CD4-positive, alpha-beta T cell treated with Interleukin-1 beta for 1 hour (primary cell): ENCODE measurements around the gene EMP3.
A peak's percentile ranks its signal among the peaks of the same experiment; 100 is the strongest.
"Not testable (repeated sequence)": the region's sequence is repeated elsewhere in the genome, so short reads cannot be mapped to it uniquely, and the experiment has no call there.

Source experiments
- DNase-seq, 2 donors: peaks; one replicate each; pipeline ENCODE4 v3.0.0-alpha.2; 2020 to 2022

Gene EMP3

DNA sequence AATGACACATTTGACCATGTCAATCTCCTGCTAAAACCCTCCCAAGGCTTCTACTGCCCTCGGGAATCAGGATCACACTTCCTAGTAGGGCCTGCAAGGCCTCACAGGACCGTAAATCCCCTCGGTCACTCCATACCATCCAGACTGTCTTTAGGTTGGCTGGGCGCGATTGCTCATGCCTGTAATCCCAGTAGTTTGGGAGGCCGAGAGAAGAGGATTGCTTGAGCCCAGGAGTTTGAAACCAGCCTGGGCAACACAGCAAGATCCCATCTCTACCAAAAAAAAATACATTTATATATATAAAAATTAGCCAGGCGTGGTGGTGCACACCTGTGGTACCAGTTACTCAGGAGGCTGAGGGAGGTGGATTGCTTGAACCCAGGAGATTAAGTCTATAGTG is 23.4 kb downstream of the EMP3 start:
- no peak for DNase-seq

DNA sequence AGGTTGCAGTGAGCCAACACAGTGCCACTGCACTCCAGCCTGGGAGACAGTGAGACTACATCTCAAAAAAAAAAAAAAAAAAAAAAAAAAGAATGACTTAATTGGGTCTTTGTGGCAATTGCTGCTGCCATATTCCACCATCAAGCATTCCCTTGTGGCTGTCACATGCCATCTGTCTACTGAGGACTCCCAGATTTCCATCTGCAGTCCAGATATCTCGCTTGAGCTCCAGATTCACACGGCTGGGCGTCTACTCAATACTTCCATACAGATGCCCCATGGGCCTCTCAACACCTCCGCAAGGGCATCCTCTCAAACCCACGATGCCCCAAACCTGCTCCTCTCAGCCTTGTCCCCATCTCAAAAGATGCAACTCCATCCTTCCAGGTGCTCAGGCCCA is 25.5 kb downstream of the EMP3 start:
- no peak for DNase-seq

DNA sequence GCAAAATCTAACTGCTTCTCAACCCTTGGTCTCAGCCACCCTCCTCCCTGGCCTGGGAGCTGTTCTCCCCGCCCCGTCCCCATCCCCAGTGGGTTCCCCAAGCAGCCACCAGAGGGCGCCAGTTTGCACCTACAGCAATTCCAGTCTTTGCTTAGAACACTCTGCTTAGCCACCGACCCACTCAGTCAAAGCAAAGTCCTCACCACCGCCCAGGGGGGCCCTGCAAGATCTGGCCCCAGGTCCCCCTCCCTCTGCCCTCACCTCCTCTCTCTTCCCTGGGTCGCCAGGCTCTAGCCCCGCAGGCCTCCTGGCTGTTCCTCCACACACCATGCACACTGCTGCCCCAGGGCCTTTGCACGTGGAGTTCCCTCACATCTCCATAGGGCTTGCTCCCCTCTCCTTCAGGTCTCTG is 26.0 kb downstream of the EMP3 start:
- DNase-seq = peak; percentile 69 to 80

DNA sequence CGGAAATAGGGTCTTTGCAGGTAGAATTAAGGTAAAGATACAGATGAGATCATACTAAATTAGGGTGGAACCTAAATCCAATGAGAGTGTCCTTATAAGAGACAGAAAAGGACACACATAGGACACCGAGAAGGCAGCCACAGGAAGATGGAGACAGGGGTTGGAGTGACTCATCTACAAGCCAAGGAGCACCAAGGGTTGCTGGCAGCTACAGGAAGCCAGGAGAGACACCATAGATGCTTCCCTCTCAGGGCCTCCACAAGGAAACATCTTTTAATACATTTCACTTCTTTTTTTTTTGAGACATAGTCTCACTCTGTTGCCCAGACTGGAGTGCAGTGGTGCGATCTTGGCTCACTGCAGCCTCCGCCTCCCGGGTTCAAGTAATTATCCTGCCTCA is 28.3 kb downstream of the EMP3 start:
- no peak for DNase-seq

DNA sequence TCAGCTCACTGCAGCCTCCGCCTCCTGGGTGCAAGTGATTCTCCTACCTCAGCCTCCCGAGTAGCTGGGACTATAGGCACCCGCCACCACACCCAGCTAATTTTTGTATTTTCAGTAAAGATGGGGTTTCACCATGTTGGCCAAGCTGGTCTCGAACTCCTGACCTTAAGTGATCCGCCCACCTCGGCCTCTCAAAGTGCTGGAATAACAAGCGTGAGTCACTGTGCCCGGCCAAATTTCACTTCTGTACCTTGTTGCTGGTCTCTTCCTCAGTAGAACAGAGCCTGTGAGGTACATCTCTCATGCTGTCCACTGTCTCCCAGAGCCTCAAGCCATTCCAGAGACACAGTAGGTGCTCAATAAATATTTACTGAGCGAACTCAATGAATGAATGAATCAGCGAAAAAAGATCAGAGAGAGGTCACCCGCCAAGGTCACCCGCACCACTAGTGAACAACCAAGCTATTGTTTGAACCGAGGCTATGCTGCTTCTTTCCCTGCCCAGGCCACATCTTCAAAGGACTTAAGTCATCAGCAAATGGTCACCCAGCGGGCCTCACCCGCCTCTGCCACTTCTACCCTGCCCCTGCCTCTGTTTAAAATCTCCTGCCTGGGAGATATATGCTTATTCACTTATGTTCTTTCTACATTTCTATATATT is 29.1 kb downstream of the EMP3 start:
- DNase-seq = no peak

DNA sequence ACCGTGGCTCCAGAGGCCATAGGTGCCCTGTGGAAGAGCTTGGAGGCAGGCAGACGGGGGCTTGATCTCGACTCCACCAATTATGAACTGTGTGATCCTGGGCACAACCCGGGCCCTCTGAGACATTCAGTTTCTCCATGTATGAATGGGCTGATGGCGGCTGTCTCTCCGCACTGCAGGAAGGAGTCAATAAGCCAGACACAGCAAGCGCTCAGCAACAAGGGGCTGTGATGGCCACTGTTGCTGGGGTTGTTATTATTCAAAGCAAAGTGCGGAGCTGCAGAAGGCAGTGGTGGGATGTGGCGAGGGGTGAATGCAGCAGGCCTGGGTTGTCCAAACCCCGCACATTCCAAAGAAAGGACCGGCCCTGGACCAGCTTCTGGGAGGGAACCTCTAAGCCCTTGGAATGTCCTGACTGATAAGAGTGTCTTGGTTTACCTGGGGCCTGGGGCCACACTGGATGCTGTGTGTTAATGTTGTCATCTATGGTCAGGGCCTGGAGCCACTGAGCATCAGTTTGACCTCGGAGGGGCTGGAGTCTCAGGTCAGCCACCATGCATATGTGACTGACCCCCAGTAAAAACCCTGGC is 30.1 kb downstream of the EMP3 start:
- DNase-seq = no peak

DNA sequence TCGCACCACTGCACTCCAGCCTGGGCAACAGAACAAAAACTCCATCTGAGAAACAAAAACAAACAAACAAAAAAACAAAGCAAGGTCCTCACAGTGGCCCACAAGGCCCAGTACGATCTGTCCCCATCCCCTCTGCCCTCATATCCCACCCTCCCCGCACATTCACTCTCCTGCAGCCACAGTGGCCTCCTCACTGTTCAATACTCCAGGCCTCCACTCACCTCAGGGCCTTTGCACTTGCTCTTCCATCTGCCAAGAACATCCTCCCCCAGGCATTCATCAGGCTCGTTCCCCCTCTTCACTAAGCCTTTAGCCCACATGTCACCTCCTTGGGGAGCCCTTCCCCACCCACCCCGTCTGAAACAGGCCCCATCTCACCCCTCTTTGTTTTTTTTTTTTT is 33.8 kb downstream of the EMP3 start:
- DNase-seq = no peak

DNA sequence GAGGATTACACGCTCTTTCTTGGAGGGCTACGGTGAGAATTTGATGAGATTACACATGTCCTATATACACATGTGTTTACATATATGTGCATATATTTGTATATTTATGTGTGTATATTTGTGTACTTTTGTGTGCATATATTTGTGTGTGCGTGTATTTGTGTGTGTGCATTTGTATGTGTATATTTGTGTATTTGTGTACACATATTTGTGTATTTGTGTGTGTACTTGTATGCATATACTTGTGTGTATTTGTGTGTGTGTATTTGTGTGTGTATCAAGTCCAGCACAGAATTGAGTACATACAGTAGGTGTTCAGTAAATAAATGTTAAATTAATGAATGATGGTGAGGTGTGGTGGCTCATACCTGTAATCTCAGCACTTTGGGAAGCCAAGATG is 36.6 kb downstream of the EMP3 start:
- DNase-seq = no peak

DNA sequence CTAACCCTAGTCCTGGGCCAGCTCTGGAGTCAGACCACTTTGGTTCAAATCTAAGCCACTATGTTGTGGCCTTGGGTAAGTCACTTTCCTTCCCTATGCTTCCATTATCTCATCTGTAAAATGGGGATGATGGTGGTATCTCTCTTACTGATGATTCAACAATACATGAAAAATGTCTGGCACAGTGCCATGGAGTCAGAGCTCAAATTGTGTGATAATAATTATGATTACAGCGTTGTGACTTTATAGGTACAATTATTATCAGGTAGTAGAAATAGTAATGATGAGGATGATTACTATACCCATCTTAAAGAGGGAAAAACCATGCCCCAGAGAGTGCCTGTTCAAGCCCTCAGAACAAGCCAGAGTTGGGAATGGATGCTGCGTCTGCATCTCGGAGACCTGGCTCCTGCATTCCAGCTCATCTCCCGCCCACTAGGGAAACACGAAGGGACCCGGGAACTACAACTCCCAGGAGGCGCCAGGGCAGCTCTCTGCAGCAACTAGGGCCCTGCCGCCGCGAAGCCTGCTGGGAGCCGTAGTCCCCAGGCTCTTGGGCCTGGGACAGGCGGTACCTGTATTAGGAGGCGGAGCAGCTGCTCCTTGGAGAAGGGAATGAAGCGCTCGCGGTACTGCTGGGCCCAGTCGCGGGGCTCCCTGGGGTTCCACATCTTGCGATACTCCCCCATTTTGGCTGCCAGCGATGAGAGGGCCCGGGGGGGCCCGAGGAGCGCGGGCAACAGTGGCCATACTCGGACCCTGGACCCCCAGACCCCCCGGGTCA is 37.6 kb downstream of the EMP3 start:
- peak; percentile 91 for DNase-seq

DNA sequence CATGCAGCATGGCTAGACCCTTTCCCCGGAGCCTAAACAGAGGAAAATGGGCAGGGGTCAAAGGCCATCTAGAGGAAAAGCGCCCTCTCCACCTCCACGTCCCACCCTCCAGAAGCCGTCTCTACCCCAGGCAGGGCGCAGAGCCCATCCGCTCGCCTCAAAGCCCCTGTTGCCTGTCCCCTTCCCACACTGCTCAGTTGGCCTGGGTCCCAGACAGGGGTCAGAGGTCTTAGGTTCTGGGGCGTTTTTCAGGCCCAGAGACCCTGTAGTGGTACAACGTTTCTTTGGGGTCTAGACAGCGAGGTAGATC is 38.1 kb downstream of the EMP3 start:
- DNase-seq = no peak

DNA sequence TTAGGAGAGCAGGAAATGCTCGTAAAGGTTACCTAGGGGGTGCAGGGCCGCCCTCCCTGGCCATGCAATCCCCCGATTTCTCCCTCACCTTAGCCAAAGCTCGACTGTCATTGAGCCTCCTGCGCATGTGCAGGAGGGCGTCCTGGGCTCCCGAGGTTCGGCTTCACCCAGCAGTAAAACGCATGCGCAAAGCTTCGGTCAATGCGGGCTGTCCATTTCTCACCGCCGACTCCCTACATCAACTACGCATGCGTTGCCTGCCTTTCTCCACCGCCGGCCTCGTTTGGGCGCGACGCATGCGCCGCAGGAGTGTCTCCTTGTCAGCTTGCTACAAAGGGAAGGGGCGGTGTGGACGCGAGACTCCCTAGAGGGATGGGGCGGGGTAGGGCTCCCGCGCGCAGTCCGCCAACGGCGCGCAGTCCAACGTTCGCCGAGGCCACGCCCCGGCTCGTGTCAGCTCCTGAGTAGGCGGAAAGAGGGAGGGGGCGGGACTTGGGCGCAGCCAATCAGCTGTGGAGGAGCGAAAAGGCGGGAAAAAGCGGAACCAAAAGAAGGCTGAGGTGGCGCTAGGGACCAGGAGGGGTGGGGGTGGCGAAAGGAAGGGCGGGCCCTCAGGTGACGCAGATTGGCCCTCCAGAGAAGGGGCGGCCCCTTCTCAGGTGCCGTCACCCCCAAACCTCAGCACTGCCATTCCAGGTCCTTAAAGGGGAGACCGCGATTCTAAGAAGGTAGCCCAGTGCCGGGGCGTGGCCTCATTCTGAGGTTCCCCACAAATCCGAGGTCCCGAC is 38.7 kb downstream of the EMP3 start, which contains the start of the genes SYNGR4 and TMEM143:
Gene SYNGR4 (plus strand): TSS at position 558 of the 788 bp plus-strand sequence. CDS start 1,476 bp downstream, outside the sequence.
Gene TMEM143 (minus strand): TSS at position 131 of the 788 bp plus-strand sequence. CDS start 20 bp downstream, at position 111.
- DNase-seq = peak; percentile 99 to 100

DNA sequence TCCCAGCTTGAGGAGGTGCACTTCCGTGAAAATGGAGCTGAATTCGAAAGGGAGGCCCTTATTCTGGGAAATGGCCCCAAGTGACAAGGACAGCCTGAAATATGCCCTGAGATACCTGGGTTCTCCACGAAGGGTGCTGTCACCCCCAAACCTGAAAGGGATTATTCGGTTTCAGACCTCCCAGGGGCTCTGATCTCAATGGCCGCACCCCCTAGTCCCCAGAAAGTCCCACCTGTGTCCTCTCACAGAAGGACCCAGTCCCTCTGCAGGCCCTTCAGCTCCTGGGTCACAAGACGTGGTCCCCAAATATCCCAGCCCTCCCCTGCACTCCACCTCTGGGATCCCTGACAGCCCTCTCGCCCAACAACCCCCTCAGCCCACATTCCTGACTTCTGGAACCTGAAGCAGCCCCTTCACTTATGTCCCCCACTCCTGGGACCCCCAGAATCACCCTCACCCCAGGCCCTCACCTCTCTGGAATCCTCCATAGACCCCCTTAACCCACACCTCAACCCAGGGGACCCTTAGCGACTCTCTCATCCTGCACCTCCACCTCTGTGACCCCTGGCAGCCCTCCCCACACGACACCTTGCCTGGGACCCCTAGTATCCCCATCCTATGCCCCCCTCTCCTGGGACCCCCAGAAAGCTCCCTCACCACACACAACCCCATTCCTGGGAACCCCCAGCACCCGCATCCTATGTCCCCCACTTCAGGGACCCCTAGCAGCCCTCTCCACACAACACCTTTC is 39.4 kb downstream of the EMP3 start:
- no peak for DNase-seq

DNA sequence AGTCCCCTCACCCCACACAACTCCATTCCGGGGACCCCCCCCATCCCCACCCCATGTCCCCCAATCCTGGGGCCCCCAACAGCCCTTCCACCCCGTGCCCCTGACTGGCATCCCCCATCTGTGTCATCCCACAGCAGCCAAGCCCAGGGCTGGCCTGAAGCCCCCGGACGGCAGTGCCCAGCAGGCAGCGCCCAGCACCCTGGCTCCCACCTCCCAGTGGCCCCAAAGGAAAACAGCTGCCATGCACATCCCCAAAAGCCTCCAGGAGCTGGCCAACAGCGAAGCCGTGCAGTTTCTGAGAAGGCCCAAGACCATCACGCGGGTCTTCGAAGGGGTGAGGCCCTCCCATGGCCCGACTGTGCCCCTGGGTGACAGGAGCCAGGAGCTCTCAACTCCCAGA is 40.2 kb downstream of the EMP3 start:
- no peak for DNase-seq

DNA sequence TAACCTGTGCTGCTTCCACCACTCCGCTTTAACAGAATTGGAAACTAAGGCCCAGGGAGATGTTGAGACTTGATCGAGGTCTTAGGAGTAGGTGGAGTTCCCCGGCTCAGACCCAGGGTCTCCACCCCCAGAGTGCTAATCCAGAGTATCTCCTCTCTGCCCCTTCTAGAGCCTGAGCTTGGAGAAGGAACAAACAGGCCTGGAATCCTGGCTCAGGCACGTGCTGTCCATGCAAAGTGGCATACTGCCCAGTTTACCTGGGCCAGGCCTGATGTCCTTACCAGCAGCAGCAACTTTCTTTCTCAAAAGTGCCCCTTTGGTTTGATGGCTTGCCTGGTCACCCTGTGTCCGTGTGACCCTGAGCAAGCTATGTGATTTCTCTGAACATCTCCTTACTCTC is 42.5 kb downstream of the EMP3 start:
- DNase-seq = no peak

DNA sequence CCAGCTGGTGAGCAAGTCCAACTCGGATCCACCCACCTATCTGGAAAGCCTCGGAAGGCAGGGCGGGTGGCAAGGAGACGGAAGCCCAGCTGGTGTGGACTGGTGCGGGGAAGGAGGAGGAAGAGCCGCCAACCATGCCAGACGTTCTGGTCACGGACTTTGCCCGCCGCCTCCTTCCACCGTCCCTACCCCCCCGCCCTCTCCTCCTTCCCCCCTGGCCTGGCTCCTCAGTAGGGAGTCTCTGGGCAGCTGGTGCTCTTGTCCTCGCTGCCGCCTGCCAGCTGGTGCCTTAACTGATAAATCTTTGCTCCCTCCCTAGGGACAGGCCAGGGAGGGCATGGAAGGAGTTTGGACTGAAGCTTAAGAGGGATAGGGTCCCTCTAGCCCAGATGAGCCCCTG is 43.6 kb downstream of the EMP3 start:
- DNase-seq = no peak

DNA sequence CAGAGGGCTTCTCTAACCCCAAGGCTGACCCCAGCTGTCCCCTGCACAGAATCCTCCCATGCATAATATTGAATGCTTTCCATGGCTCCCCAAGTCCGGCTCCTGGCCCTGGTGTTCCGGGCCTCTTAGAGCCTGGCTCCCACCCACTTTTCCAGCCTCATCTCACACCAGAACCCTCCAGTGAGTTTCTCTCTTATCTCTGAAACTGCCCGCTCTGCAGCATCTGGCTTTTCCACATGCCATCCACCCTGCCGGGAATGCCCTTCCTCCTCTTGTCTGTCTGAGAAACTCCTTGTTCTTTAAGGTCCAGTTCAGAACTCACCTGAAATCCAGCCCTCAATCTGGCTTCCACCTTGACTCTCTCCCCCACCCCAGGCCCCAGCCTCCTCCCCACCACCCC is 45.6 kb downstream of the EMP3 start:
- DNase-seq = no peak

DNA sequence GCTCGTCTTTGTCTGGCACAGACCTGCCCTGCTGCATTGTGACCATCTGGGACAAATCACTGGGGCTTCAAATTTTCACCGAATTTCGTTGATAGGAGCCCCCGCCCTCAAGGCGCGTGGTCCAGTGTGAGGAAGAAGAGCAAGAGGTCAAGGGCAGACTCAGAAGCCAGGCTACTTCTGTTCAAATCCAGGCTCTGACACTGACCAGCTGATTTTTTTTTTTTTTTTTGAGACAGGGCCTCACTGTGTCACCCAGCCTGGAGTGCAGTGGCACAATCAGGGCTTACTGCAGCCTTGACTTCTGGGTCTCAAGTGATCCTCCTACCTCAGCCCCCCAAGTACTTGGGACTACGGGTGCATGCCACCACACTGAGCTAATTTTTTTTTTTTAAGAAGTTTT is 46.0 kb downstream of the EMP3 start:
- no peak for DNase-seq

DNA sequence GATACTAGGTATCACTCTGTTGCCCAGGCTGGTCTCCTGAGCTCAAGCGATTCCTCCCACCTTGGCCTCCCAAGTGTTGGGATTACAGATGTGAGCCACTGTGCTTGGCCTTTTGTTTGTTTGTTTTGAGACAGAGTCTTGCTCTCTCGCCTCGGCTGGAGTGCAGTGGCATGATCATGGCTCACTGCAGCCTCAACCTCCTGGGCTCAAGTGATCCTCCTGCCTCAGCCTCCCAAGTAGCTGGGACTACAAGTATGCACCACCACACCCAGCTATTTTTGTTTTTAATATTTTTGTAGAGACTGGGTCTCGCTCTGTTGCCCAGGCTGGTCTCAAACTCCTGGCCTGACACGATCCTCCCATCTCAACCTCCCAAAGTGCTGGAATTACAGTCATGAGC is 46.4 kb downstream of the EMP3 start:
- not testable (repeated sequence) for DNase-seq

DNA sequence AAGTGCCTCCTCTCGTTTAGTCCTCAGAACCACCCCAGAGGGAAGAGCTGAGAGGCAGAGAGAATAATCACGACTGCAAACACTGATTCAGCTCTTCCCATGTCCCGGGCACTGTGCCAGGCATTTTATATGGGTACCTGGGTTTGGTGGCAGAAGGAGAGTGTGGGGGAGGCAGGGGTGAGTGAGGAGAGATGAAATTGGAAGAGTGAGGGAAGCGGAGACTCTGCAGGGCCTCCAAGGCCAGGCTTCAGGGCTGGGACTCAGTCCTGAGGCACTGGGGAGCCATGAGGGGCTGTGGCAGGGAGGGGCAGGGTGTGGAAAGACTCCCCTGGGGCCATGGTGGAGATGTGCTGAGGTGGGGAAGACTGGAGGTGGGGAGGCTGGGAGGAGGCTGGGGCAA is 47.6 kb downstream of the EMP3 start:
- no peak for DNase-seq

DNA sequence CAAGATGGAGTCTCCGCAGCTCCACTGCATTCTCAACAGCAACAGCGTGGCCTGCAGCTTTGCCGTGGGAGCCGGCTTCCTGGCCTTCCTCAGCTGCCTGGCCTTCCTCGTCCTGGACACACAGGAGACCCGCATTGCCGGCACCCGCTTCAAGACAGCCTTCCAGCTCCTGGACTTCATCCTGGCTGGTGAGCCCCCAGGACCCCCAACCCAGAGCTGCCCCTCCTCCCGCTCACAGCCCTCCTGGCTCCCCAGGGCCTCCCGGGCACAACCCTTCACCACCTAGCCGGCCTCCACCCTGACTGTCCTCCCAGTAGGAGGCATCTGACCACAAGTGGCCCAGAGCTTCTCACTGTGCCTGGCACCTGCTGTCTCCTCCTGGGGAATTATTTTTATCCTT is 48.2 kb downstream of the EMP3 start:
- DNase-seq = no peak

DNA sequence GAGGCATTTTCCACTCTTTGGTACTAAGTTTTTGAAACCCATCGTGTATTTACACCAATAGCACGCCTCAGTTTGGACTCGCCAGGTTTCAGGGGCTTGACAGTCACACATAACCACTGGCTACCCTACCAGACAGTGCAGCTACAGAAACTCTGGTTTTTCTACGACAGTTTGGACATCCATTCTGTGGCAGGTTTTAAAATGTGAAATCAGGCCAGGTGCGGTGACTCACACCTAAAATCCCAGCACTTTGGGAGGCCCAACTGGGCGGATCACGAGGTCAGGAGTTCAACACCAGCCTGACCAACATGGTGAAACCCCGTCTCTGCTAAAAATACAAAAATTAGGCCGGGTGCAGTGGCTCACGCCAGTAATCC is 52.8 kb downstream of the EMP3 start:
- no peak for DNase-seq

DNA sequence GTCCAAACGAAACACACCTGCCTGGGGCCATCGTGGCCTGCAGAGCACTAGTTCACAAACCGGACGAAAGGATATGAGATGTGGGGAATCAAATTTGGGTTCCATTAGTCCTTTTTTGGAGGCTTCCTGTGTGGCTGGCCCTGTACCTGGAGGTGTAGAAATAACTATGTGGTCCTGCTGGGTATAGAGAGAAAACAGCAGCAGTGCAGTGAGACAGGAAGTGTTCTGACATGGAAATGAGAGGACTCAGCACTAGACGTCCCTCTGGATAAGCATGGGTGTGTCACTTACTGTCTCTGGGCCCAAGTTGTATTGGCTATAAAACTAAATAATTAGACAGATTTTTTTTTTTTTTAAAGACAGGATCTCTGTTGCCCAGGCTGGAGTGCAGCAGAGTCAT is 53.7 kb downstream of the EMP3 start:
- DNase-seq = no peak
